Measurements from ENCODE around the gene AKT3.
A peak's percentile ranks its signal among the peaks of the same experiment; 100 is the strongest.

Gene AKT3

GRCh38 chr1:243718893-243719292 lies 131.2 kb downstream of the AKT3 start:
- Mint-ChIP-seq H3K9me3 (no peaks in the 10 kb centered on the region), H3K27me3 (no peaks in the 10 kb centered on the region), H3K4me3 (no peak overlapping the region), H3K27ac (no peak overlapping the region), H3K36me3 (peaks cover 10% of the 10 kb centered on the region), H3K4me1 (peaks cover 47% of the 10 kb centered on the region)

- Mint-ChIP-seq H3K4me3 (no peak overlapping the region), H3K27ac (no peak overlapping the region), H3K4me1 (peaks cover 44% of the 10 kb centered on the region)
Measured at GRCh38 chr1:243718022-243718421, 132.0 kb downstream of the AKT3 start.

DNA sequence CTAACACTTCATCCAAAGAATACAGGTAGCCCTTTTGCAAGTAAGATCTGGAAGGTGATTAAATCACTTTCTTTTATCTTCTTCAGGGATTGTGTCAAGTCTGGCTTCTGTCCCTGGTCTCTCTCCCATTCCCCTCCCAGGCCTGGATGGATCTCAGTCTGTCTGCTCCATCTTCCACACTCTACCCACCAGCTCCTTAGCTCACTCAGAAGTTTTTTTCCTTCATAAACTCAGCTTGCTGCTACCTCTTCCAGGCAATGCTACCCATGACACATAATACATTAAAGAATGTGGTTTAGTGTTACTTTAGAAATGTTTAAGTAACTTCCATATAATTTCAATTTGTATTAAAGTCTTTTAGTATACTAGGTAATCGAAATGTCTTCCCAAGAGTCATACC lies 133.1 kb downstream of the AKT3 start:
- Mint-ChIP-seq H3K9me3 (no peaks in the 10 kb centered on the region), H3K4me1 (peaks cover 48% of the 10 kb centered on the region), H3K4me3 (no peak overlapping the region), H3K27ac (no peak overlapping the region), H3K36me3 (peaks cover 6% of the 10 kb centered on the region), H3K27me3 (no peaks in the 10 kb centered on the region)

More at GRCh38 chr1:243718022-243718421, 132.0 kb downstream of the AKT3 start:
- Mint-ChIP-seq H3K36me3 (peaks cover 10% of the 10 kb centered on the region), H3K27me3 (no peaks in the 10 kb centered on the region), H3K9me3 (no peaks in the 10 kb centered on the region)

DNA sequence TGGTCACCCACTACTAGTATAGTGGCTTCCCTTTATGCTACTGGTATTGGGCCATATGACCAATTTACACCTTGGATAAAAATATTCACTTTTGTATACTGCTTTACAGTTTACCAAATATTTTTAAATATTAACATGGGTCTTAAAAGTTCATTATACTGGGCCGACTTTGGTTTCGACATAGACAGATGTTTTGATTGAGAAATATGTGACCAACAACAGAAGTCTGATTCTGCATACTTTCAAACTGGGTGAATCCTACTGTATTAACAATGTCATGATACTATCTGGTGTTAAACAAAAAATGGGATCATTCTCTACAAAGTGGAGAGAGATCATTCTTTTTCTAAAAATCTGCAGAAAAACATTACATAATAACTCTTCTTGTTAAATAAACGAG lies 134.8 kb downstream of the AKT3 start:
- H3K9me3 Mint-ChIP-seq = no peaks in the 10 kb centered on the region
- peaks cover 6% of the 10 kb centered on the region for H3K36me3 Mint-ChIP-seq
- H3K27ac Mint-ChIP-seq = no peak overlapping the region
- H3K27me3 Mint-ChIP-seq = no peaks in the 10 kb centered on the region
- no peak overlapping the region for H3K4me3 Mint-ChIP-seq
- H3K4me1 Mint-ChIP-seq = peaks cover 55% of the 10 kb centered on the region

- Mint-ChIP-seq H3K36me3 (peaks cover 2% of the 10 kb centered on the region), H3K27me3 (no peaks in the 10 kb centered on the region), H3K9me3 (no peaks in the 10 kb centered on the region), H3K27ac (no peak overlapping the region), H3K4me3 (no peak overlapping the region), H3K4me1 (peaks cover 47% of the 10 kb centered on the region)
Measured at GRCh38 chr1:243713470-243714186, 136.4 kb downstream of the AKT3 start.

- H3K36me3 Mint-ChIP-seq = peaks cover 2% of the 10 kb centered on the region
- peaks cover 47% of the 10 kb centered on the region for H3K4me1 Mint-ChIP-seq
- peak overlapping the region; percentile 53 for H3K4me3 Mint-ChIP-seq
- H3K27me3 Mint-ChIP-seq = no peaks in the 10 kb centered on the region
- H3K27ac Mint-ChIP-seq = no peak overlapping the region
- H3K9me3 Mint-ChIP-seq = no peaks in the 10 kb centered on the region
Measured at GRCh38 chr1:243712941-243713340, 137.1 kb downstream of the AKT3 start.

GRCh38 chr1:243712242-243712641 lies 137.8 kb downstream of the AKT3 start:
- no peaks in the 10 kb centered on the region for H3K9me3 Mint-ChIP-seq

GRCh38 chr1:243710467-243710866 lies 139.6 kb downstream of the AKT3 start:
- peaks cover 35% of the 10 kb centered on the region for H3K4me1 Mint-ChIP-seq
- peaks cover 2% of the 10 kb centered on the region for H3K36me3 Mint-ChIP-seq
- no peak overlapping the region for H3K27ac Mint-ChIP-seq
- H3K9me3 Mint-ChIP-seq = no peaks in the 10 kb centered on the region
- H3K27me3 Mint-ChIP-seq = no peaks in the 10 kb centered on the region
- H3K4me3 Mint-ChIP-seq = no peak overlapping the region

More at GRCh38 chr1:243712242-243712641, 137.8 kb downstream of the AKT3 start:
- no peaks in the 10 kb centered on the region for H3K27me3 Mint-ChIP-seq
- H3K36me3 Mint-ChIP-seq = peaks cover 2% of the 10 kb centered on the region
- peaks cover 42% of the 10 kb centered on the region for H3K4me1 Mint-ChIP-seq
- H3K4me3 Mint-ChIP-seq = no peak overlapping the region
- H3K27ac Mint-ChIP-seq = no peak overlapping the region

DNA sequence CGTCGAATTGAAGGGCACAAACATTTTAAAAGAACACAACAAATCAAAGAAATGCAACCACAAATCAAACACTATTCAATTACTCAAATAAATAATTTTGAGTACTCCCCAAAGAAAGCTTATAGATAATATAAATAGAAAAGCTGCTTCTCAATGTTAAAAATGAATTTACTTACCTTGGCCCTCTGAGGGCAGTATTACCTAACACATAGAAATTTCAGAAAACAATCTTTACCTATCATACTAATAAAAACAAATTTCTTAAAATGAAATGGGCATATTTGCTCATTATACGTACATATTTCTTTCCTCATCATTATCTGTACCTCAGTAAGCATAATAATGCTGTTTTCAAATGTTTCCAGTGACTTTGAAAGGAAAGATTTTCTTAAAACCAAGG lies 141.8 kb downstream of the AKT3 start:
- Mint-ChIP-seq H3K27ac (no peak overlapping the region), H3K4me3 (no peak overlapping the region), H3K36me3 (peaks cover 2% of the 10 kb centered on the region), H3K4me1 (peaks cover 34% of the 10 kb centered on the region), H3K27me3 (no peaks in the 10 kb centered on the region), H3K9me3 (no peaks in the 10 kb centered on the region)

GRCh38 chr1:243706563-243706962 lies 143.5 kb downstream of the AKT3 start:
- Mint-ChIP-seq H3K9me3 (no peaks in the 10 kb centered on the region), H3K4me3 (no peak overlapping the region), H3K36me3 (peaks cover 2% of the 10 kb centered on the region), H3K27ac (no peak overlapping the region), H3K27me3 (no peaks in the 10 kb centered on the region), H3K4me1 (peaks cover 18% of the 10 kb centered on the region)

DNA sequence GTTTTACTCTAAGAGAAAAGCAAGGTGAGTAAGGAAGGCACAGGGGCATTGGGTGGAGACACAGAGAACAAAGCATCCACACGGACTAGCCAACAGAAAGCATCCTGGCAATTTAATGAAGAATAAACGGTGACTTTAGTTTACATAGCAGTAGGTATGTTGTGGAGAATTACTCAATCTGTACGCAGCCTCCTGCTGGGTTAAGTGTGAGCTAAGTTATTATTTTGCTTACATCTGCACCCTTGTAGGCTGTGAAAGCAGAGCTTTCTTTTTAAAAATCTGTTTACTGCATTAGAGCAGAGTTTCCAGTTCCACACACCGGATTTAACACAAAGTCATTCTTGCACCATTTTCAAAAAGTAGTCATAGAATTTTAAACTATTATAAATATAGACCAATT lies 144.5 kb downstream of the AKT3 start:
- peaks cover 11% of the 10 kb centered on the region for H3K4me1 Mint-ChIP-seq
- H3K9me3 Mint-ChIP-seq = no peaks in the 10 kb centered on the region
- H3K27ac Mint-ChIP-seq = no peak overlapping the region
- no peaks in the 10 kb centered on the region for H3K27me3 Mint-ChIP-seq
- no peak overlapping the region for H3K4me3 Mint-ChIP-seq
- H3K36me3 Mint-ChIP-seq = no peaks in the 10 kb centered on the region

DNA sequence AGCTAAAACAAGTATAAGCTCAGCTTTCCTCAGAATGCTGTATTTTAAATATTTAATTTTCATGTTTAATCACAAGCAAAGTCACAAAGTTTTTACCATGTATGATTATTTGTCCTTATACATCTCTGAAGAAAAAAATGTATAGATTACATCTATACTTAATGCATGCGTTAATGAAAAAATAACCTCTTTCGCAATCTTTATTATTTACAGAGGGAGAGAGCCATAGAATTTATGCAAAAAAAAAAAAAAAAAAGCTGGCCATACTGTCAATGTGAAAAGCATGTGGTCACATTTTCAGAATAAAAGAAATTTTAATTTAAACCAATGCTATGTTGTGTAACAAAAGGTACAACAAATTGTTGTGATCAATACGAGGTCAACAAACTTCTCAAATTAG lies 148.2 kb downstream of the AKT3 start:
- no peaks in the 10 kb centered on the region for H3K27me3 Mint-ChIP-seq
- H3K4me1 Mint-ChIP-seq = peaks cover 10% of the 10 kb centered on the region
- H3K36me3 Mint-ChIP-seq = no peaks in the 10 kb centered on the region
- H3K4me3 Mint-ChIP-seq = no peak overlapping the region
- no peak overlapping the region for H3K27ac Mint-ChIP-seq
- no peaks in the 10 kb centered on the region for H3K9me3 Mint-ChIP-seq

DNA sequence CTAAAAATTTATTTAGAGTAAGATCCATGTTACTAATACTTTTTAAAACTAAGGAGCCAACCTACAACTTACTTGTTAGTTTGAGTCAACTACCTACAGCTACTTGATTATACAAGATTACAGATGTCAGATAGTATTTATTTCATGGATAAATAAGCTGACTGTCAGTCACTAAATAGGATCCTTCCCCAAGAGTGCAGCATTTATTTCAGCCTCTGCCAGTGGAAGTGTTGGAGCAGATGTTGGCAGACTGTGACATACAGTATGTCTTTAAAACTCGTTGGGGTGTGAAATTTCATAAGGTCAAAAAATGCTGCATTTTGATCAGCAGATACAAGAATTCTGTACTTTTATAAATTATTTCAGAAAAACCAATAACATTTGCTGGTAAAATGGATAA lies 156.2 kb downstream of the AKT3 start:
- Mint-ChIP-seq H3K4me3 (no peak overlapping the region), H3K4me1 (peaks cover 6% of the 10 kb centered on the region), H3K9me3 (no peaks in the 10 kb centered on the region), H3K27me3 (no peaks in the 10 kb centered on the region), H3K27ac (no peak overlapping the region), H3K36me3 (peaks cover 29% of the 10 kb centered on the region)

DNA sequence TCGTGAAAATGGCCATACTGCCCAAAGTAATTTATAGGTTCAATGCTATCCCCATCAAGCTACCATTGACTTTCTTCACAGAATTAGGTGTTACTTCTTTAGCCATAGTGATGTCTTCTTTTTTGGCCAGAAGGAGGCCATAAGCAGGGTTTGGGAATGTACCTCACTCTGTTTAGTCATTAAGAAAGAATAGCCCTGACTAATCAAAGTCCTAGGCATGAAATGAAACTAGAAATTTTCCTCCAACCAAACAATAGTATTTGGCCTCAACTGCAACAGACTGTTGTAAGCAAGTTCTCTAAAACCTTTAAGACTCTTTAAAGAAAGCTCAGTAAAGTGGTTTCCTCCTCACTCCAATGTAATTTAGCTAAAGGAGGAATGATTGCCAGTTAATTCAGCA lies 163.9 kb downstream of the AKT3 start:
- Mint-ChIP-seq H3K27ac (no peak overlapping the region), H3K9me3 (no peaks in the 10 kb centered on the region), H3K4me3 (no peak overlapping the region), H3K36me3 (peaks cover 32% of the 10 kb centered on the region), H3K27me3 (no peaks in the 10 kb centered on the region), H3K4me1 (peaks cover 4% of the 10 kb centered on the region)

DNA sequence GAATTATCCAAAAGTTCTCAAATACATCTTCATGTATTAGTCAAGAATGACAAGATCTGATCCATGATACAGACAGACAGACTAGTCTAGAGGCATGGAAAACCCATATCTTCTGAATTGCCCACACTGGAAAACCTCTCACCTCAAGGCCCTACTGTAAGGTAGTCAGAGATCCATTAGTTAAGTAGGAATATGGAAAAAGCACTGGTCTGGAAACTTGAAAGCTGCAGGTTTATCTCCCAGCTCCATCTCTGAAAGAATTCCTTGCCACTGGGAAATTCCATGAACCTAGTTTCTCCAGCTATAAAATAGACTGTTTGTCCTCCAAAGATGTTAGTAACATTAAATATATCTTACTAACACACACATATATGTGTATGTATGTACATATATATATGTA lies 169.2 kb downstream of the AKT3 start:
- no peaks in the 10 kb centered on the region for H3K27me3 Mint-ChIP-seq
- peaks cover 22% of the 10 kb centered on the region for H3K36me3 Mint-ChIP-seq
- peaks cover 4% of the 10 kb centered on the region for H3K4me1 Mint-ChIP-seq
- no peak overlapping the region for H3K4me3 Mint-ChIP-seq
- H3K9me3 Mint-ChIP-seq = no peaks in the 10 kb centered on the region
- H3K27ac Mint-ChIP-seq = no peak overlapping the region

GRCh38 chr1:243672539-243673074 lies 177.4 kb downstream of the AKT3 start:
- Mint-ChIP-seq H3K4me3 (no peak overlapping the region), H3K4me1 (peaks cover 20% of the 10 kb centered on the region), H3K36me3 (peaks cover 14% of the 10 kb centered on the region), H3K9me3 (no peaks in the 10 kb centered on the region), H3K27me3 (no peaks in the 10 kb centered on the region), H3K27ac (no peak overlapping the region)

DNA sequence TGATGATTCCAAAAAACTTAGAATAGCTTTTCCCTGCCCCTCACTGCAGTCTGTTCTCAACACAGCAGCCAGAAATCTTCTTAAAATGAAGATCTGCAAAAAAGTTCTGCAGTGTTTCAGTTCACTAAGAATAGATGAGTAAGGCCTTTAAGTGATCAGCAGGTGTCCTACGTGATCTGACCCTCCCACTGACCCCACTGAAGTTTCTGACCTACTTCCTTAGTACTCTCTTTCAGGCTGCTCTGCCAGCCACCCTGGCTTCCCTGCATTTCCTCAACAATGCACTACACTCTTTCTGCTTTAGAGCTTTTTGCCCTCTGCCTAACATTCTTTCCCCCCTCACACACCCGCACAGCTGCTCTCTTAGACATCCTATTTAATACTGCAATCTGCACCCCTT lies 182.5 kb downstream of the AKT3 start:
- H3K36me3 Mint-ChIP-seq = peaks cover 26% of the 10 kb centered on the region
- H3K4me3 Mint-ChIP-seq = no peak overlapping the region
- H3K4me1 Mint-ChIP-seq = peaks cover 14% of the 10 kb centered on the region
- no peaks in the 10 kb centered on the region for H3K27me3 Mint-ChIP-seq
- peak overlapping the region; percentile 6 for H3K27ac Mint-ChIP-seq
- H3K9me3 Mint-ChIP-seq = no peaks in the 10 kb centered on the region
